ENCODE data around the gene SLC6A6.

GRCh38 chr3:14388201-14388600 is 14.2 kb upstream of the SLC6A6 start:
- TF ChIP-seq CTCF (IDR thresholded peaks at IDR 0.05): no peak
- no peak for TF ChIP-seq POLR2AphosphoS5 (IDR thresholded peaks at IDR 0.05)

All from gastroesophageal sphincter (tissue), 3 donors.